HG03060 (cell line): Measurements from ENCODE around the gene GPC3.

Source experiments
- ATAC-seq: cut with Tn5 transposase; IDR thresholded peaks from one replicate; pipeline ENCODE4 v1.9.1; 2021; ENCODE audit warnings: low read depth, moderate number of reproducible peaks; ENCODE audit not compliant: unreplicated experiment

Gene GPC3

DNA sequence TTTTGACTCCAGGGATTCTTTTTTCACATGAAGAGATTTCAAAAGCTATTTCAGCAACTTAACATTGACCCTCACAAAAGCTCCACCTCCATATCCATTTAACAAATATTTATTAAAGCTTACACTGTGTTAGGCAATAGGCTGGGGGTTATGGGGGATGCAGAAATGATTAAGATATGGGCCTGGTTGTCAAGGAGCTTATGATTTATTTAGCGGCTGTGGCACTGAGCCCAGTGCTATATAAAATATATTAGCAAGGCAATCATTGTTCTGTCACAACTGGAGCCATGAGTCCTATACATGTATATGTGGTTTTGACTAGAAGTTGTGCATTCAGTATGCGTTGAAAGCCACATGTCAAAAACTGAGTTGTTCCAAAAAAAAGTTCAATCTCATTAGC lies 131.1 kb downstream of the GPC3 start:
- no peak for ATAC-seq

DNA sequence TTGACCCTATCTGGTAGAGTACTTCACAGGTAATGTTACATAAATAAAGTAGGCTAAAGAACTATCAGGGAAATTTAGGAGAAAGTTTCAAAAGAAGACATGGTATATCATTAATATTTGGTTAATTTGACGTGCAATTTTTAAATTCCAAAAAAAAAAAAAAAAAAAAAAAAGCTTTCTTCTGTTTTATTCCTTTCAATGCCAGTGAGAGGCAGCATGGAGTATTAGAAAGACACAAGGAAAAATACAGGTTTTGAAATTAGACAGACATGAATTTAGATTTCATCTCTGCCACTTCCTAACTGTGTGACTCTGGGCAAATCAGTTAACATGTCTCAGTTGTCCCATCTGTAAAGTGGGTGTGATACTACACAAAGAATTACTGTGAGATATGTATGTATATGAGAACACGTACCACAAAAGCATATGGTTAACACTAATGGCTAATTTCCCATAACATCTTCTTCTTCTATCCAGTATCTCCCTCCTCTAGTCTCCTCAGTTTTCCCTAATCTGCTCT lies 132.5 kb downstream of the GPC3 start:
- ATAC-seq: no peak

DNA sequence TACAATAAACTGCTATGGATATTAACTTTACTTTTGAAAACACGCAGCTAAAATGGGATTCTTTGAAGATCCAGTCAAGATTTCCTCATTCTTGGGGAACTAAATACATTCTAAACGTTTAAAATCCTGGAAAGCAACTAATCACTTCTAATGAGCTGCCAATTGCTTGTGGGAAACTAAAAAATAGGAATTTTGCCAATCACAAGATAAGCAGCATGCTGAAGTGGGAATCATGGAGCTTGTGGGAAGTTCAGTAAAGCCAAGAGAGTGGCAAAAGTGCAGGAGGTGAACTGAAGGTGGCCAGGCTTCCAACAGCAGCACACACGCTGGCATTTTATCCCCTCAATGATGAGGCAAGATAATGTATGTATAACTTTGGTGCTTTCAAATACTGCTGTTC lies 133.0 kb downstream of the GPC3 start:
- ATAC-seq: no peak

DNA sequence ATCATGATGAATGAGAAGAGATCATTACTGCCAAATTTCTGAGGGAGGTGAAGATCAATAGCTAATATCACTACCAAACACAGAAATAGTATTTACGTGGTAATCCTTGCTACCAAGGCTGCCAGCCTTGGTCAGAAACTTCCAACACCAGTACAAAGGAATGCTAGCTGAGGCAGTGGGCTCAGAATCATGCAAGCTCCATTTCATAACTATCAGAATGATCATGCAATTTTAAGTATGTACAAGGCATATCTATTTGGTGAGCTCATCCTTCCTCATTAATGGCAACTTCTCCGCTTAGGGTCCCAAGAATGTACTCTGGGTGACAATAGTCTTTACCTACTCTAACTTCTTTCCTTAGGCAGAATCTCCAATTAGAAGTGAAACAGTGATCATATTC lies 135.0 kb downstream of the GPC3 start:
- ATAC-seq: no peak

DNA sequence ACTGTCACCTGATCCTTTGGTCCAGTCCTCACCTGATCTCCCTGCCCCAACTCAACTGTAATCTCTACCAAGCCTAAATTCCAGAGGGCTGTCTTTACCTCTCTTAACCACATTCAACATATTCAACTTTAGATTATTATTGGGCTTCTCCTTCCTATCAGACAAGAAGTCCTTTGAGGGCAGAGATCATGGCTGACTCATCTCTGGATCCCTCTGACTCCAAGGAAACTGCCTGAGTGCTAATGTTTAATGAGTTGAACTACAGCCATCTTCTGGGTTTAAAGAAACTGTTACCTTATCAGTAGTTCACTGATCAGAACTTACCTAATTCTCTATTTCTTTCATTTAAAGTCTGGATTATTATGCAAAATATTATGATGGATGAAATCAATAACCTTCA lies 135.7 kb downstream of the GPC3 start:
- no peak for ATAC-seq

DNA sequence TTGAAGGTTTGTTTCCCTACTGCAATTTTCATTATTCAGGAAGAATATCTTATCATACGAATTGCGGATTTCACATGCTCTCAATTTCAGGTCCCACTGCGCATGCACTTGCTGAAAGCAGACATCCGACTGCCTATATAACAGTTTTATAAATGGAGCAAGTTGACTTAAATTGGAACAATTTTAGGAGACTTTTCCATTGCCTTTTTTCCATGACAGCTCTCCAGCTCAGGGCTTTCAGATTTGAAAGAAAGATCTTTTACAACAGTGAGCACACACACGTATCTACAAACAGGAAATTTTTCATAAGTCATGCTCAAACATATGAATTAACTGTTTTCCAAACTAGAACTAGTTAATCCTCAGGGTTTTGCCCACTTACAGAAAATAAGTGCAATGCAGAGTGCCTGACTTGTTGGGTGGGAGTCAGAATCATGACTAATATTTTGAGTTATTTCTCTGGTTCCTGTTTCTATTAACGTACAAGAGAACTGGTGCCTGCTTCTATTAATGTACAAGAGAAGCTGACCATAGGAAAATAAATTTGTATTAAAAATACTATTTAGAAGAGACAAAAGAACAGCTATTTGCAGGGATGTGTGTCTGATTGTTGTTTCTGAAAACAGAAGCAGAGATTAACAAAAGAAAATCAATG lies 137.9 kb downstream of the GPC3 start:
- no peak for ATAC-seq

DNA sequence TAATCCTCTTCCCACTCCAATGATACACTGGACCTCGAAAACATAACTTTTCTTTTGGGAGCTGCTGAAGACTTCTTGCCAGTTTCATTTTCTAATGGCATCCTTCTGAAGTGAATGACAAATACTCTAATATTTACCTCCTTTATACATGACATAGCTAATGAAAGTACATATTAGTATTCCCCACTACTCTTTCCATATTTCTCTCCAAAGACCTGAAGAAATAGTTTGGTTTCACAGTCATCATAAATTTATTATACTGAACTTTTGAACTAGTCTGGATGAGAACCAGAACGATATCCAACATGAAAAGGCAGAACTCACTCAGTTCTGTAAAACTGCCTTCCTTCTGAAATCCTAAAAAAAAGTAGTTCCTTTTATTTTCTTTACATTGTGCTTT lies 139.1 kb downstream of the GPC3 start:
- ATAC-seq: no peak

DNA sequence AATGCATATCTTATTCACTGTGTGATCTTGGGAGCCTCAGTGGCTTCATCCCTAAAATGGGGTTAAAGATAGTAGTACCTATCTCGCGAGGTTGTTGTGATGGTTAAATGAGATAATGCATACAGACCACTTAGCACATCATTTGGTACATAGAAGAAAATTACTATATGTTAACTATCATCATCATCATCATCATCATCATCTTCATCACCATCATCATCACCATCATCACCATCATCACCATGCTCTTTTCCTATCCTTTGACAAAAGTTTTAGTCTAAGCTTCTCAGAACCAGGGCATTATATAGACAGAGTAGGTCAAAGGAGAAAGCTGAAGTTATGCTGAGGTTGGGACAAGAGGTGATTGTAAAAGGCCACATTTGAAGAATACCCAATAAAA lies 145.0 kb downstream of the GPC3 start:
- no peak for ATAC-seq

DNA sequence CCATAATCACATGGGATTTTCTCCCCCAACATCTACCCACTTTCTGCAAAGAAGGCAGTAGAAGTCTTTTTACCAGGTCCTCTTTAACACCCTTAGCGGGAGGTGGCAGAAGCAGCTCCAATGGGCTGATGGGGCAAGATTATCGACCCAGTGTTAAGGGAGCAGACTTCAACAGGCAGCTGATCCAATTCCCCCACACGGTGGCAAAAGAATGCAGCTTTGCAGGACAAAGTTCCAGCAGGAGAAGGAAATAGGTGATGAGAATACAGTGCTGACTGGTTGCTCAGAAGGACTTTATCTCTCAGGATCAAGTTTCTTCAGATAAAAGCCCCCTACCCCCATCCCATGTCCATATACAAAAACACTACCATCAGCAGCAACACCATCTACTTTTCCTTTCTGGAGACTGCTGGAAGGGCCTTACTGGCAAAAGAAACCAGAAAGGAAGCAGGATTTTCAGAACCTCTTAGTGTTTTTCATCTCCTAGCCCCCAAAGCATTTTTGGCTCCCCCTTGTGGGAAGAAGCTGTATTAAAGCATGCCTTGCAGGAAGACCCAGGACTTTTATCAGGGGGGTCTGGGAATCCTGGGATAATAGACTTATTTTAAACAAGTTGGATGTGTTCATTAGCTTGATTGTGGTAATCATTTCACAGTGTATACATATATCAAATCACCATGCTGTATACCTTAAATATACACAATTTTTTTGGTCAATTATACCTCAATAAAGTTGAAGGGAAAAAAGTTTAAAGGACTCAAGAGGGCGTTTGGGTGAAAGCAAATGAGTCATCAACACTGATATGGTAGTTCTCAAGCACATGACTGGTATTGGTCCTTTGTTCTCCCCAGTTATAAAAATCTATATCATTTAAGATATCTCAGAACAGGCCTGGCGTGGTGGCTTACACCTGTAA lies 146.4 kb downstream of the GPC3 start:
- no peak for ATAC-seq

DNA sequence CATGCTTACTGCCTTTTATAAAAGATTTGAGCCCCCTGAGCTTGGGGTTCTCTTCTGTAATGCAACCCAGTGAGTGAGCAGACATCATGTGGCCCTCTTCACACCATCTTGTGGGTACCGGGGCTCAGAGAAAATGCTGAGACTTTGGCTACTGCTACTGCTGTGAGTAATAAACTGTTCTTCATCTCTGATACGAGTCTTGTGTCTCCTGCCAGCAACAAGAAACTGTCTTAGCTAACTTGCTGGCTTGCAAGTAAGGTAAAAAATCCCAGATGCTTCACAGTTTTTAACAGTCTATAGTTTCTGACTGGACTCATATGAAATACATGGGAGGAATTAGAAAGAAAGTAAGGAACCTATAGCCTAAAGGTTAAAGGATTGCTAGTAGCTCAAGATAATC lies 148.3 kb downstream of the GPC3 start:
- no peak for ATAC-seq

DNA sequence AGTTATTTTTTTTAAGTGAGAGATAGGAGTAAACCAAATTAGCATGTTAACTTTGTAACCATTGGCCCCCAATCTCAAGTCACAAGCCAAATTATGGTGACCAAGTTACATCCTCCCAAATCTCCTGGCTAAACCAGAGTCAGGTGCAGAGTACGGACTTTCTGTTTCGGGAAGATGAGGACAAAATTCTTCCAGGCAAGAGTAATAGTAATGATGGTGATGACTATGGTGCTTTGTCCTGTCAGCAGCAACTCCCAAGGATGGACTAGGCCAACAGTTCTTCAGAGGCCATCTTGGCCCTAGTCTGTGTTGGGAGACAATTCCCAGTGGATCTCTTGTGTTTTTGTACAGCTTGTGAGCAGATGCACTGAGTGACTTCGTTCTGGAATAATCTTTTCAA lies 148.8 kb downstream of the GPC3 start:
- no peak for ATAC-seq

DNA sequence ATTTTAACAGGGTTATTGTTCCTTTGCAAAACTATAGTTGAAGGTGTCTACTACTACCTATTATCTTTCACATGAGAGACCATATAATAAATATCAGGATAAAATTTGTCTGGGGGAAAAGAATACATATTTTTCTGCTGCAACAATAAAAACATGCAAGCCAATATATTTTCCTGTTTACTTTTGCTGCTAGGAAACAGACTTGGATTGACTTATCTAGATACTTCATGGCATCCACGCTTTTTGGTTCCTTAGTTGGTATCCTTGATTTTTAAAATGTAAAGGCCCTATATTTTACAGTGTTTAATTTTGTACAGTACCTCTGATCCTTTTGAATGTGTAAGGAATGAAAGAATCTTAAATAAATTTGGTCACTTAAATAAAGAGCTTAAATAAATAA lies 150.6 kb downstream of the GPC3 start:
- ATAC-seq: no peak

DNA sequence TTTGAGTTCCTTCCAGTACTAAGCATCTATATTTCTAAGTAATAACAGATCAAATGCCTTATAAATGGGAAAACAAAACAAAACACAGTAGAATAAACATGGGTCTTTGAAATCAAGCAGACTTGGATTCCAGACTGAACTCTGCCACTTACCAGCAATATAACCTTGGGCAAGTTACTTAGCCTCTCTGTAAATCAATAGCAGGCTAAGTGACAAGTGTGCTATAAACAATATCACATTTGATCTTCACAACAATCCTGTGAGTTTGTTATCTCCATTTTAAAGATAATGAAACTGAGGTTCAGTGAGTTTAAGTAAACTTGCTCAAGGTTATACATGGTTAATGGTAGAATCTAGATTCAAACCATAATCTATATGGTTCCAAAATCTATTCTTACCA lies 165.8 kb downstream of the GPC3 start:
- no peak for ATAC-seq

DNA sequence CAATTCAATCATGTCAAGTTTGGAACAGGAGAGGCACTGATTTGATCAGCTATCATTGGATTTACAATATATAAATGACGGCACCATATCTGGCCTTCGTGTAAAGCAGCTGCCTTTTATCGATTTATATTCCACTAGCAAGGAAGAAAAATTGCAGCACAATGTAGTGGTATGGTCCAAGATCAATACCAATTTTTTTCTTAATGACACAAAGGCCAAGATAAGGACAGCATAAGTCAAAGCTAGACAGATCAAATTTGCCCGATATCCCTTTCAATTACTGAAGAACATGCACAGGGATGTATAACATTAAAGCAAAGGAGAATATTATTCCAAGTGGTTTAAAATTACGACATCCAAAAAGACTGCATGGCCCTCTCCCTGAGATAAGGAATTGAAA lies 167.4 kb downstream of the GPC3 start:
- no peak for ATAC-seq

DNA sequence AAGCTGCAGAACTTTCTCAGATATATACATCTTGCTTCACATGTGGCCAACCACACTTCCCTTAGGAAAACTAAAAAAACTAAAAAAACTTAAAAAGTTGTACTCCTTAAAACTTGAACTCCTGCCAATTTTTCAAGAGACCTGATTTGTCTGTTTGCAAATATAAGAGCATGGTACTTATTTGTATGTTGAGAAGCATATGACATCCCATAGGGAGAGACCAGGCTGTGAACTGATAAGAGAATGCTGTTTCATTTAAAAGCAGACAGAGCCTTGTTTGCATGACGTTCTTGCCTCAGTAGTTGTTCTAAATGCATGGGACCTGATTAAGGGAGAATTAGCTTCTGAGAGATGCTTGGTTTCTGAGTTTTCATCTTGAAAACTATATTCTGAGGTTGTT lies 169.9 kb downstream of the GPC3 start:
- ATAC-seq: no peak

DNA sequence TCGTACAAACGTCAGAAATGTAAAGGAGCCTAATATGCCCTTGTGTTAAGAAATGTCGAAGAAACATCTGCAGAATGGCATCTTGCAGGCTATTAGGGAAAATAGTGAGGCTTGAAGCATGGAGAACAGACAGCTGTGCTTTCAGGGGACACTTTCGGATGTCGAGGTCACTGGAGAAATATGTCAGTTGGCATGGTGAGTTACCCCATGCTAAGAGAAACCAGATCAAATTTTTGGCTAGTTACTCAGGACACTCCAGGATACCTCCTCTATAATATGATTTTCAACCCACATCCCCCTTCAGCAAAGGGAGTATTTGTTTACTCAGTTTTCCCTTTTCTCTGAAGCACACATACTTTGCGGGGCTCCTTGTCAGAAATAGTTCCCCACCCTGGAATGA lies 171.4 kb downstream of the GPC3 start:
- no peak for ATAC-seq

DNA sequence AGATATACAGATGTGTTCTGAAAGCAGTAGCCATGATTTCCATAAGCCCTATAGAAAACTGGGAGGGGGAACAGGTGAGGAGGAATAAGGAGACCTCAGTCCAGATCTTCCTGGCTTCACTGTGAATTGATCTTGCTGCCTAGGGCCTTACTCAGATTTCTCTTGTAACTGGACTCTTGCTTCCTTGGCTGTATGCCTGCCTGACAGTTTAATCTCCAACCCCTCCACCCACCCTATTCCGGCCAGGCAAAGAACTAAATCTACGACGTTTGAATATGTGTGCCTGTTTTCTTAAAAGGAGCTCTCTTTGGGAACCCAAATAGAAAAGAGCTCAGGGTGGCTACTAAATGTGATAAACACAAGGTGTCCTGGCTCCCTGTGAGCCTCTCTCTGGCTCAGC lies 173.0 kb downstream of the GPC3 start:
- no peak for ATAC-seq

DNA sequence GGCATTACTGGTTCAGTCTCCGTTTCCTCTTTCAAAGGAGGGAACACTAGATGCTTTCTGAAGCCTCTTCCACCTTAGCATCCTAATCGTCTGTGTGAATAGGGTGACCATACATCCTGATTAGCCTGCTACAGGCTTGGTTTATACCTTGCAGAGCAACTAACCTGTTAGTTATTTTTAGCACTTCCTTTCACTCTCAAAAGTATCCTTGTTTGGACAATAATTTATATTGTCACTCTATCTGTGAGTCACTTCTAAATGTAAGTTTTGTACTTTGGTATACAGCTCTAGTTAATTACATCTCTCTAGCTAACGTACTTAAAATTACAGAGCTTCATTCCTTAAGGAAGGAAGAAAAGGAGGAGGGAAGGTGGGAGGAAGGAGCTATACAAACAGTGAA lies 174.5 kb downstream of the GPC3 start:
- no peak for ATAC-seq

DNA sequence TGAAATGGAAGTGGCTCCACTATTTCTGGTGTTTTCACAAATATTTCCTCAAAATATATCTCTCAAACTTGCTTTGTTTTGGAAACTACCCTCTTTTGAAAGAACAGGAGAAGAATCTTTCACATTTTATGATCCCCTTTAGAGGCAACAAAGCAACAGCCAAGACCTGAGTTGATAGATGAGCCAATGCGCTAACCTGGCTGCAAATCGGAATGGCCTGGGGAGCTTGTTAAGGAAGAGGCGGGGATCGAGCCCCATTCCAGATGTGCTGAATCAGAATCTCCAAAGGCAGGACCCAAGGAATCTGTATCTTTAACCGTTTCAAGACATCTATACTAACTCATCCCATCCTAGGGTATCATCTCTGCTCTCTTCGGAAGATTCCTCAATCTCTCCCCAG lies 181.3 kb downstream of the GPC3 start:
- no peak for ATAC-seq

DNA sequence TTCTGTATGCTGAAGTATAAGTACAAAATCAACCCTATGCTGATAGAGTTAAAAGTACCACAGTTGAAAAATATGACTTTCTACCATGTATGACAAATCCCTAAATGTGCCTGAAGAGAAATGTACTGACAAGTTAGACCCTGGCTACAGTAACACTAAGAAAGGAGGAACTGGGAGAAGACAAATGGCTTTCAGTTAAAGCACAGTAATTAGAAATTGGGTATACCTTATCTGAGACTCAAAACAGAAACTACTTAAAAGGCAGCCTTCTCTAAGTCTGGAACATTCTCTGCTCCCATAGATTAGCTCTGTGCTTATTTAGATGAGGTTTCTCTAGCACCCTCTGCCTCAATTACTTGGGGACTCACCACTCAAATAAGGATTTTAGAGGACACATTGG lies 189.1 kb downstream of the GPC3 start:
- no peak for ATAC-seq

DNA sequence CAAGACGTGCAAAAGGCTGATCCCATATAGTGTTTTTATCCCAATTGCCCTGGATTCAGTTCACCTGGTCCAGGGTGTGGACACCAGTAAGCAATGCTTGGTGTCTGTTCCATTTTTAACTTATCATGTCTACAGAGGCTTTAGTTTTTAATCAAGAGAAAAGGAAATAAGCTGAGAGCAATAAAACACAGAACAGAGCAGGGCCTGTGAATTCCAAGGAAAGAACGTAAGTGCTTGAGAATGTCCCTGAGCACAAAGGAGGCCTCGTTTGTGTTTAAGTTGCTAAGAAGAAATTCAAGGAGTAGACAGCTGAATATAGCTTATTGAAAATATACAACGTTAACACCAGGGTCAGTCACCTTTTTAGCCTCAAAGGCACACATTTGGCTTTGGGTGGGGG lies 191.3 kb downstream of the GPC3 start:
- no peak for ATAC-seq

DNA sequence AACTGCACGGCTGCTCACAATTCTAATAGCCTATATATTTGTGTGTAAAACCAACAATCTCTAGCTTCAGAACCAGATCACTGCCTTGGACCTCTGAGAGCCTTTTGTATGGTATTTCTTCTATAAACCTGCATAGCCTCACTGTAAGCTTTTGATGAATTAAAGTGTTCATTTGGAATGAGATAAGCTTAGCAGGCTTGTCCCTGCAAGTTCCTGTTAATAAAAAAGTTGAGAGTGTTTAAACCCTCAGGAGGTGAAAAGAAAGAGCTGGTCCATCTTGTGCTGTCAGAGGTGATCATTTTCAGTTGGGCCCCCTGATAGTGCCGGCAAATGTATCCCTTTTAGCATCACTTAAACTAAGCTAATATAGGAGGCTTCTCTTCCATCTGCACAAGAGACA lies 191.8 kb downstream of the GPC3 start:
- no peak for ATAC-seq
